DND-41 (cell line): ENCODE measurements around the gene ABCD1.

ENCODE experiments used
- EZH2 ChIP-seq: IDR thresholded peaks from 3 replicates; pipeline ENCODE4 v1.6.1; 2012; ENCODE audit warnings: borderline replicate concordance, low read depth, mild to moderate bottlenecking, moderate library complexity, low read length, inconsistent platforms; ENCODE audit not compliant: severe bottlenecking
- TF ChIP-seq, protein P1 (sequence below): IDR thresholded peaks from 2 replicates; pipeline ENCODE4 v1.5.1; 2012; ENCODE audit warnings: borderline replicate concordance, low read length, moderate library complexity, mild to moderate bottlenecking; ENCODE audit not compliant: poor library complexity, severe bottlenecking; ENCODE audit errors: extremely low read depth

DNA sequence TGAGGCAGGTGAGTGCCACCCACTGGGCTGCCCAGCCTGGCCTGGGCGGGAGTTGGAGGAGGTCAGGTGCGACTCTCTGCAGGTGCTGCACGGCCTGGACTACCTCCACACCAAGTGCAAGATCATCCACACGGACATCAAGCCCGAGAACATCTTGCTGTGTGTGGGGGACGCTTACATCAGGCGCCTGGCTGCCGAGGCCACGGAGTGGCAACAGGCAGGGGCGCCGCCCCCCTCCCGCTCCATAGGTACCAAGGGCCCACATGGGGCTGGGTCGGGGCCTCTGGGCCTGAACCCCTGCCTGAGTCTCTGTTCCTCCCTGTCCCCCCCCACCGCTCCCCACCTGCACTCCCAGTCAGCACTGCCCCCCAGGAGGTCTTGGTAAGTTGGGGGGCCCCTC is 58.2 kb downstream of the ABCD1 start:
- TF ChIP-seq, protein P1, sequence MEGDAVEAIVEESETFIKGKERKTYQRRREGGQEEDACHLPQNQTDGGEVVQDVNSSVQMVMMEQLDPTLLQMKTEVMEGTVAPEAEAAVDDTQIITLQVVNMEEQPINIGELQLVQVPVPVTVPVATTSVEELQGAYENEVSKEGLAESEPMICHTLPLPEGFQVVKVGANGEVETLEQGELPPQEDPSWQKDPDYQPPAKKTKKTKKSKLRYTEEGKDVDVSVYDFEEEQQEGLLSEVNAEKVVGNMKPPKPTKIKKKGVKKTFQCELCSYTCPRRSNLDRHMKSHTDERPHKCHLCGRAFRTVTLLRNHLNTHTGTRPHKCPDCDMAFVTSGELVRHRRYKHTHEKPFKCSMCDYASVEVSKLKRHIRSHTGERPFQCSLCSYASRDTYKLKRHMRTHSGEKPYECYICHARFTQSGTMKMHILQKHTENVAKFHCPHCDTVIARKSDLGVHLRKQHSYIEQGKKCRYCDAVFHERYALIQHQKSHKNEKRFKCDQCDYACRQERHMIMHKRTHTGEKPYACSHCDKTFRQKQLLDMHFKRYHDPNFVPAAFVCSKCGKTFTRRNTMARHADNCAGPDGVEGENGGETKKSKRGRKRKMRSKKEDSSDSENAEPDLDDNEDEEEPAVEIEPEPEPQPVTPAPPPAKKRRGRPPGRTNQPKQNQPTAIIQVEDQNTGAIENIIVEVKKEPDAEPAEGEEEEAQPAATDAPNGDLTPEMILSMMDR, result no peak
- no peak for TF ChIP-seq EZH2
